ENCODE measurements around the gene EBNA1BP2.
A peak's percentile ranks its signal among the peaks of the same experiment; 100 is the strongest.
"Not testable (repeated sequence)": the region's sequence is repeated elsewhere in the genome, so short reads cannot be mapped to it uniquely, and the experiment has no call there.

The EBNA1BP2 gene

GRCh38 chr1:43172527-43172972 is 460 bp upstream of the EBNA1BP2 start:
- peak; percentile 89 for DNase-seq (ENCODE audit: low read depth)

DNA sequence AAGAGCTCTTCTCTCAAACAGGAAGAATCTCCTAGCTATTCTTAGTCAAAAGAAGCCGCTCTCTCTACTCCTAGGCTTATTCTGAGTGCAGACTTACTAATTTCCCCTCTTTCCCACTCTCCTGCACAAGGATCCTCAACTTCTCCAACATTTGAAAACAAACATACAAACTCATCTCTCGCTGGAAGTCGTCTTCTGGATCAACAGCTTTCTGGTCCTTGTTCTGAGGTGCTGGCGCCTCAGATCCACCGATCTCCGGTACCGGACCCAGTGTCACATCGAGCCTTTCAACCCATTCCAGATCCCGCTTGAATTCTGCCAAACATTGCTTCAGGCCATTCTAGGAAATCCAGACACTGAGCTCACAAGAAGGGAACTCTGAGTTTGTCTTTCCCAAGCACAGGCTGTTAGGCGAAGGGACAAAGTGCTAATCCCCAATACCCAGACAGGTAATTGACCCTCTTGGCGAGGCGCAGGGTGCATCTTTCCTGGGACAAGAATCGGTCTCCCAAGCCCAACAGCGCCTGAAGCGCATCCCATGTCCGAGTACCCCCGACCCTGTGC is 696 bp downstream of the EBNA1BP2 start:
- peak; percentile 3 for DNase-seq (ENCODE audit: low read depth)

- DNase-seq (ENCODE audit: low read depth) = no peak
These were observed 6.3 kb downstream of the EBNA1BP2 start for GRCh38 chr1:43165765-43166164.

DNA sequence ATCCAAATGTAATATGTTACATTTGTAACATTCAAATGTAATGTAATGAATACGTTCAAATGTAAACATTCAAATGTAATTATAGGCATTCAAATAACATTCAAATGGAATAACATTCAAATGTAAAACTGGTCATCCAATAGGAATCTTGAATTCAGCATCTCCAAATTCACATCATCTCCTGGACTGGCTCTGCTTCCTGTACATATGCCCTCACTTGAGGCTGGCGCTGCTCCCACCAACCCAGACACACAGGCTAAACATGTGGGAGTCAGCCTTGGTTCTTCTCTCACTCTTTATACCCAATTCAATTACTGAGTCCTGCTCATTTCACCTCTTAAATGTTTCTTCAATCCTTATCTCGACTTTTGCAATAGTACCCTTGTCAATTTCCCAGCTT is 6.9 kb downstream of the EBNA1BP2 start:
- no peak for DNase-seq (ENCODE audit: low read depth)

GRCh38 chr1:43156026-43156425 is 16.1 kb downstream of the EBNA1BP2 start:
- DNase-seq (ENCODE audit: low read depth) = no peak

DNA sequence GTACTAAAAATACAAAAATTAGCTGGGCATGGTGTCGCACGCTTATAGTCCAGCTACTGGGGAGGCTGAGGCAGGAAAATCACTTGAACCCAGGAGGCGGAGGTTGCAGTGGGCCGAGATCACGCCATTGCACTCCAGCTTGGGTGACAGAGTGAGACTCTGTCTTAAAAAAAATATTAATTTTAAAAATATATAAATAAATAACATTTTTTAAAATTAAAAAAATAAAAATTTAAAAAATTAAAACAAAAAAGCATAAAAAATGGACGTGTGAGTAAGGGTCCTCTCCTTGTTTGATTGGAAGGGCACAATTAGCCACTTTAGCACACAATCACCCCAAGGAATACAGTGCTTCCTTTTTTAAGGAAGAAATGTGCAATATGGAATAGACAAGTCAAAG is 18.6 kb downstream of the EBNA1BP2 start:
- DNase-seq (ENCODE audit: low read depth) = no peak

GRCh38 chr1:43152866-43153265 is 19.2 kb downstream of the EBNA1BP2 start:
- no peak for DNase-seq (ENCODE audit: low read depth)

DNA sequence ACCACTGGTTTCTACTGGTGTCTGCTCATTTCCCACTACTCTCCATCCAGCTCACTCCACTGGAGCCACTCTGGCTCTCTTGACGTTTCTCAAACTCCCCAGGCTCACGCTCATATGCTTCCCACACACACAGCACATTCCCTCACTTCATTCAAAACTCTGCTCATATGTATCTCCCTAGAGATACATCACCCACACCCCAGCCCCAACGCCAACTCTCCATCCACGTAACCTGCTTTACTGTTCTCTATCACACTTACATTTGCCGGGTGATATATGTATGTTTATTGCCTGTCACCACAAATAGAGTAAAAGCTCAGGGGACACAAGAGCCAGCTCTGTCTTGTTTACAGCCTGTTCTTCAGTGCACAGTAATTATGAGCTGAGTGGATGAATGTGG is 22.2 kb downstream of the EBNA1BP2 start:
- DNase-seq (ENCODE audit: low read depth) = no peak

DNA sequence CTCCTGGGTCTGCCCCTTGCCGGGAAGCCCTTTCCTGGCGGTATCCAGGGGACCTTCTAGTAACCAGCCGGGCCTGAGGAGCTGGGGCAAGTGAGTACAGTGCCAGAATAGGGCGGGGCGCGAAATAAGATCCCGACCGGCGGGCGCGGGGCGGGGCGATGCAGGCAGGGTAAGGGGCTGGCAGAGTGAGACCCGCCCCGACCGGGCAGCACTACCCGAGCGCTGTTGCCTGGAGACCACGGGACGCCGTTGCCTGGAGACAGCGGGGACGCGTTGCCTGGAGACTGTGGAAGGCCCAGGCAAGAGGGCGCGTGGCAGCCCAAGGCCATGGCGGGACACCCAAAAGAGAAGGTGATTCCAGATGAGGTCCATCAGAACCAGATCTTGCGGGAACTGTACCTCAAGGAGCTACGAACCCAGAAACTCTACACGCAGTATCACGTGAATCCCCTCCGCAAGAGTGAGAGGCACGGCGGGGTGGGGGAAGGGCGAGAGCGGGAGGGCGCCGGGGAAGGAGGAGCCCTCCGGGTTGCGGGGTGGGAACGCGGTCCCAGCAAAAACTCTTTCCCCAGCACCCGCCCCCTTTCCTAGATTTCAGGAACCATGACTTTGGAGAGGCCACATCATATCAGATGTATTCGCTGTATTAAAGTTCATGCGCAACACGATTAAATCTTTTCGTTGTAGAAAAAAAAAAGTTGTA is 24.3 kb downstream of the EBNA1BP2 start:
- DNase-seq (ENCODE audit: low read depth) = peak; percentile 63

DNA sequence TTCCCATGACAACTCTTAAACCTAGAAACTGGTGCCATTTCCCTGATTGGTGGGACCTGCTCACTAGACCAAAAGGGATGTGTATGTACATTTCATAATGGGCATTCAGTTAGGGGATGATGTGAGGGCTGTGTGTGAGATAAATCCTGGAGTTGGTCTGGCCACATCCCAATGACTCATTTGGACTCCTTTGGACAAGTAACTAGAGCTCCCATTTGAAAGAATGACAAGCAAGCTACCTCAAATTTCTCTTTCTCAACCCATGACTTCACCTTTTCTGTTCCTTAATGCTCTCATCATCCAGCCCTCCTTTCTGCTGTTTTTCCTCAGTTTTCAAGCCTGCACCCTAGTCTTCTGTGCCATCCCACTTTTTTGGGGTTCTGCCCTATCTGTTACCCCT is 27.9 kb downstream of the EBNA1BP2 start:
- peak; percentile 59 for DNase-seq (ENCODE audit: low read depth)

GRCh38 chr1:43143441-43143888 is 28.6 kb downstream of the EBNA1BP2 start:
- no peak for DNase-seq (ENCODE audit: low read depth)

DNA sequence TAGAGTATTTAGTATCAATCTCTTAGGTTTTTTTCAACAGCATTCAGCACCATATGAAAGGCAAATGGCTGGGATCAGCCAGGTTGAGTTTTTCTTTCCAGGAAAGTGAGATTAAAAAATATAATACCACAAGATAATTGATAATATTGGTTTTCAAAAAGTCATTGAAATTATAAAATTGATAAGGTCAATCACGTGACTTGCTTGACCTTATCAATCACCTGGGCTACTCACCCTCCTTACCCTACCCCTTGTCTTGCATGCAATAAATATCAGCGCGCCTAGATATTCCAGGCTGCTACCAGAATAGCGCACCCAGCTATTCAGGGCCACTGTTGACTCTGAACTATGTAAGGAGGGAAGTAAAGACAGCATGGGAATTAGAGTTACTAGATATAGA is 31.5 kb downstream of the EBNA1BP2 start:
- no peak for DNase-seq (ENCODE audit: low read depth)

DNA sequence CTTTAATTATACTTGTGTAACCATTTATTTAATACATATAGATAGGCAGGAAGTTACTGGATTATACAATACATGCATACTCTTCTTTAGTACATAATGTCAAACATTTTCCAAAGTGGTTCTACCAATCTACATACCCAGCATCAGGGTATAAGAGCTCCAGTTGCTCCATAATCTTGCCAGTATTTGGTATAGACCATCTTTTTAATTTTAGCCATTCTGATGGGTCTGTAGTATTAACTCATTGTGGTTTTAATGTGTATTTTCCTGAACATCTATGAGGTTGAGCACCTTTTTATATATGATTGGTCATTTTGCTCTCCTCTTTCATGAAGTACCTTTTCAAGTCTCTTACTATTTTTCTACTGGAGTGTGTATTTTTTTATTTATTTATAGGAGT is 32.1 kb downstream of the EBNA1BP2 start:
- DNase-seq (ENCODE audit: low read depth) = no peak

DNA sequence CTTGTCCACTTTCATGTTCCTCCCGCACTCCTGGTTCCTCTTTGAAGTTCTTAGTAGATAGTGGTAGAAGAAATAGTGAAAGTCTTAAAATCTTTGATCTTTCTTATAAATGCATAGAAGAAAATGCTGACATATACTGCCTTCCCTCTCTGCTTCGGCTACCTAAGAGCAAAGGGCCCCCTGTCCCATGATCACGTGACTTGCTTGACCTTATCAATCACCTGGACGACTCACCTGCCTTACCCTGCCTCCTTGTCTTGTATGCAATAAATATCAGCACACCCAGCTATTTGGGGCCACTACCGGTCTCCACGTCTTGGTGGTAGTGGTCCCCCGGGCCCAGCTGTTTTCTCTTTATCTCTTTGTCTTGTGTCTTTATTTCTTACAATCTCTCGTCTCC is 32.8 kb downstream of the EBNA1BP2 start:
- not testable (repeated sequence) for DNase-seq (ENCODE audit: low read depth)

DNA sequence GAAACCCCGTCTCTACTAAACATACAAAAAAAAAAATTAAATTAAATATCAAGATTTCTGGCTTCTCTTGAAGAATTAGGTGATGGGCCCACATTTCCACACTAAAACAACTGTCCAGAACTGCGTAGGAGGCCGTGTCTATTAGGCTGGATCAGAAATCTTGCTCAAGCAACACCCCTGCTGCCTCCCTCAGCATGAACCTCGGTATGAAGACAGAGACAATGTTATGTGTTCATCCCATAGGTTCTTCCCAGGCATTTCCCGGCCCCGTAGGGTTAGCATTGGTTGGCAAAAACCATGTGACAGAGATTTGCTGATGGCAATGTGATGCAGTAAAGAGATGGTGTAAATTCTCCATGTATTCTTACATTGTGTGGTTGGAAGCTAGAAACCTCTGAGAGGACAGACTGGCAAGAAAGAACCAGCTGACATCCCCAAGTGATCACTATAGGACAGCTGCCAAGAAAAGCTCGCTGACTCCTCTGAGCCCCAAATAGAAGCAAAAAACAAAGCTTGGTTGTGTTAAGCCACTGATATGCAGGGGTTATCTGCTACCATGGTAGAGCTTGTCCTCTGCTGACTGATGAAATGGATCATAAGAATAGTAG is 34.5 kb downstream of the EBNA1BP2 start:
- no peak for DNase-seq (ENCODE audit: low read depth)

DNA sequence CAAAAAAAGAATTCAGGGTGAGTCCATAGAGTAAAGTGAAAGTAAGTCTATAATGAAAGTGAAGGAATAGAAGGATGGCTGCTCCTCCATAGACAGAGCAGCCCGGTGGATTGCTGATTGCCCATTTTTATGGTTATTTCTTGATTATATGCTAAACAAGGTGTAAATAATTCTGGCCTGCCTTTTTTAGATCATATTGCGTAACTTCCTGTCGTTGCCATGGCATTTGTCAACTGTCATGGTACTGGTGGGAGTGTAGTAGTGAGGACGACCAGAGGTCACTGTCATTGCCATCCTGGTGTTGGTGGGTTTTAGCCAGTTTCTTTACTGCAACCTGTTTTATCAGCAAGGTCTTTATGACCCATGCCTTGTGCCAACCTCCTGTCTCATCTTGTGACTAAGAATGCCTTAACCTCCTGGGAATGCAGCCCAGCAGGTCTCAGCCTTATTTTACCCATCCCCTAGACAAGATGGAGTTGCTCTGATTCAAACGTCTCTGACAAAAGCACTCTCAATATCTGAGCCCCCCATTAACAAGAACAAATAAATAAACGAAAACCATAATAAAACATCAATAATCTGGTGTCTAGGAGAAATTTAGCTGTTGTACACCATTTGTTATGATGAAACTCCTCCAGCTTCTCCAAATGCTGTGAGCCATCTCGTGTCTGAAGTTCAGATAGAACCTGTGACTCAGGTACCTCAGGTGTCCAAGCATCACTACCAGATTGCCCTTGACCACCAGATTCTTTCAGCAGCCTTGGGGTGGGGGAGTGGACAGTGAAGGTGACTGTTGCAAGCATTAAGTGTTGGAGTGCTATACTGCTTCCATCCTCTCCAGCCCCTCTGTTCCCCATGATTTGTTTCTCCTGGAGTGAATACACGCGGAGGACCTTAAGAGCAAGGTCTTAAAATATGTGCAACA is 36.0 kb downstream of the EBNA1BP2 start:
- no peak for DNase-seq (ENCODE audit: low read depth)

- DNase-seq (ENCODE audit: low read depth) = no peak
These were observed 37.5 kb downstream of the EBNA1BP2 start for GRCh38 chr1:43134640-43135039.

GRCh38 chr1:43134068-43134467 is 38.0 kb downstream of the EBNA1BP2 start:
- DNase-seq (ENCODE audit: low read depth) = no peak

DNA sequence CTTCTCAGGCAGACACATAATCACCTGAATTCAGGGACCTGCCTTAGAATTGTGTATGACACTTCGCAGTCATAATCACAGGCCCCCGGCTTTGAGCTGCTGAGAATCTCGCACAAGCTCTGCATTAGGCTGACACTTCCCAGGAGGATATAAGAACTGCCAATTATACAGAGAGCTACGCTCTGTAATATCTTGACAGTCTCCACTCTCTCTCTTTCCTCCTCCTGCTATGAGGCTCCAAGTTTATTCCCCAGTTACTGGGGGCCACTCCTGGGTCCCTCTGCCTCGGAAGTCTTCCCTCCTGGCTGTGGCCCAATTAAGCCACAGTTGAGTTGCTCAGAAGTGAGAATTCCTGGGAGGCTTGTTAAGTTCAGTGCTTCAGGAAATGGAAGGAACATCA is 42.7 kb downstream of the EBNA1BP2 start:
- no peak for DNase-seq (ENCODE audit: low read depth)

DNA sequence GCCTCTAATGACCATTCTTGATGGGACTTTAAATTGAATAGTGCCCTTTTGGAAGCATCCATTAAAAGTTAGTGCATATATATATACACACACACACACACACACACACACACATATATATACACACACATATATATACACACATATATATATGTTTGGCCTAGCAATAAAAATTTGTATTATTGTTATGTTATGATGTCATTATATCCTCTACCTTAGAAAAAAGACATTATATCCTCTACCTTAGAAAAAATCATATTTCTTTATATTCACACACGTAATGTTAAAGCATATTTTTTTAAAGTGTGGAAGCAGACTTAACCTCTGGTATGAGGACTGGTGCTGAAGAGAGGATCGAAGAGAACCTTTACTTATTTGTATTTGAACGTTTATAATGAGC is 43.3 kb downstream of the EBNA1BP2 start:
- no peak for DNase-seq (ENCODE audit: low read depth)

- no peak for DNase-seq (ENCODE audit: low read depth)
These were observed 49.1 kb downstream of the EBNA1BP2 start for GRCh38 chr1:43123031-43123430.

DNA sequence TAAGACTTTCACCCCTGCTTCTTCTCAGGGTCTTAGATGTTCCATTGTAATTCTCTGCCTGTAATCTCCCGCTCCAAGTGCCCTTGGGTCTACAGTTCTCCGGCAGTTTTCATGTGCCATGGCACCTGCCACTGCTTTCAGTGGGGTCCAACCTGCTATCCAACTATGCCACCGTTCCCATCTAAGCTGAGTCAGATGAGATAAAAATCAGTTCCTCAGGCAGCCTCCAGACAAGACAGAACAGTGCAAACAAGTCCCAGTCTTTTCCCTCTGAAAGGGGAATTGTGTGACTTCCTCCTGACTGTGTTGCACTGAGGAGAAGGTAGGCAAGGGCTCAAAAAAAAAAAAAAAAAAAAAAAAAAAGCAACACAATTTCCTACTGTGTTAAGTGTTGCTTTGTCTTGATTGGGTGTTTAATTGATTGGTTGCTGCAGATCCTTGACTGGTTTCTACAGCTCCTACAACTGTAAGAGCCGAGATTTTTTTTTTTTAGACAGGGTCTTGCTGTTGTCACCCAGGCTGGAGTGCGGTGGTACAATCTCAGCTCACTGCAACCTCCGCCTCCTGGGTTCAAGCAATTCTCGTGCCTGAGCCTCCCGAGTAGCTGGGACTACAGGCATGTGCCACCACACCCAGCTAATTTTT is 50.7 kb downstream of the EBNA1BP2 start:
- no peak for DNase-seq (ENCODE audit: low read depth)
